GM23248 (cell line): ENCODE measurements around the gene LDLRAD4.

ENCODE experiments used
- EZH2 ChIP-seq: fragments of 200-600 bp; sonication (generic); IDR thresholded peaks from 2 replicates; pipeline ENCODE4 v1.6.1; 2018; ENCODE audit warnings: antibody characterized with exemption, mild to moderate bottlenecking; ENCODE audit not compliant: insufficient read depth, poor library complexity, severe bottlenecking
- EZH2phosphoT487 ChIP-seq: fragments of 200-600 bp; sonication (generic); IDR thresholded peaks from 2 replicates; pipeline ENCODE4 v1.6.1; 2018; ENCODE audit warnings: antibody characterized with exemption, moderate library complexity, mild to moderate bottlenecking, low read depth; ENCODE audit not compliant: insufficient read depth

DNA sequence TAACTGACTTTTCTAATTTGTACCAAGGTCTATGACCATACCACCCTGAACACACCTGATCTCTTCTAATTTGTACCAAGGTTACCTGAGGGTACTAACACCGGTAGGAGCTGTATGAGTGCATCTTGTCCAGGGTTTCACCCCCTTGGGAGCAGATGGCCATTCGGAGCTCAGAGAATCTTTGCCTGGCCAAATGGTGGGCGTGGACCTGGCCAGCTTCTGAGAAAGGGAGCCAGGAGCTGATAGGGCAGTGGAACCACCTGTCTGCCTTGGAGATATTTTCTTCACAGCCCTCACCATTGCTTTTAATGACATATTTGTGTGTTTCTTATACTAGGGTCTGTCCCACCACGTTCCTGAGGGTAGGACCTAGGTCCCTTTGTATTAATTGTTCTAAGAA lies 188.9 kb downstream of the LDLRAD4 start:
- TF ChIP-seq EZH2 (no peak), EZH2phosphoT487 (no peak)
